ENCODE results near the gene UBA6.
A peak's percentile ranks its signal among the peaks of the same experiment; 100 is the strongest.
"Not testable (repeated sequence)": the region's sequence is repeated elsewhere in the genome, so short reads cannot be mapped to it uniquely, and the experiment has no call there.

Gene UBA6

GRCh38 chr4:67736262-67736661 is 35.3 kb upstream of the UBA6 start:
- CTCF ChIA-PET = interaction anchor here (0.9 kb wide), 1 partner anchor 10 kb away, joined by 3 read pairs; no protein-coding TSS in a partner anchor
- POLR2A ChIA-PET (ENCODE audit: low non-redundant PET) = no interaction called here
- DNase-seq (ENCODE audit: low spot score) = no peak
- TF ChIP-seq CTCF (conservative IDR thresholded peaks at IDR 0.05; ENCODE audit: low read depth) = no peak
- H3K27ac ChIP-seq = no peak overlapping the region

- no peak for DNase-seq (ENCODE audit: low spot score)
- no peak for TF ChIP-seq CTCF (conservative IDR thresholded peaks at IDR 0.05; ENCODE audit: low read depth)
- CTCF ChIA-PET = no interaction called here
- POLR2A ChIA-PET (ENCODE audit: low non-redundant PET) = no interaction called here
- no peak overlapping the region for H3K27ac ChIP-seq
These were observed 34.4 kb upstream of the UBA6 start for GRCh38 chr4:67735325-67735724.

- DNase-seq (ENCODE audit: low spot score); POLR2A ChIA-PET (ENCODE audit: low non-redundant PET); H3K27ac ChIP-seq; CTCF ChIA-PET: not testable (repeated sequence)
These were observed 29.6 kb upstream of the UBA6 start for GRCh38 chr4:67730511-67730910.

- TF ChIP-seq CTCF (conservative IDR thresholded peaks at IDR 0.05; ENCODE audit: low read depth) = no peak
- ChIA-PET CTCF (interaction anchor here (0.5 to 0.9 kb wide), 3 partner anchors 19 to 126 kb away, joined by 3 read pairs; no protein-coding TSS in a partner anchor), POLR2A (ENCODE audit: low non-redundant PET) (no interaction called here)
- H3K27ac ChIP-seq = no peak overlapping the region
- DNase-seq (ENCODE audit: low spot score) = no peak
These were observed 26.3 kb upstream of the UBA6 start for GRCh38 chr4:67727124-67727850.

GRCh38 chr4:67725981-67726380 is 25.0 kb upstream of the UBA6 start:
- H3K27ac ChIP-seq = no peak overlapping the region
- CTCF ChIA-PET = no interaction called here
- POLR2A ChIA-PET (ENCODE audit: low non-redundant PET) = no interaction called here
- TF ChIP-seq CTCF (conservative IDR thresholded peaks at IDR 0.05; ENCODE audit: low read depth) = no peak
- DNase-seq (ENCODE audit: low spot score) = no peak

GRCh38 chr4:67725132-67725531 is 24.2 kb upstream of the UBA6 start:
- no peak for TF ChIP-seq CTCF (conservative IDR thresholded peaks at IDR 0.05; ENCODE audit: low read depth)
- POLR2A ChIA-PET (ENCODE audit: low non-redundant PET) = no interaction called here
- no peak overlapping the region for H3K27ac ChIP-seq
- CTCF ChIA-PET = no interaction called here
- DNase-seq (ENCODE audit: low spot score) = peak; percentile 29

GRCh38 chr4:67723949-67724348 is 23.0 kb upstream of the UBA6 start:
- ChIA-PET POLR2A (ENCODE audit: low non-redundant PET) (no interaction called here), CTCF (no interaction called here)
- no peak overlapping the region for H3K27ac ChIP-seq
- DNase-seq (ENCODE audit: low spot score) = no peak
- no peak for TF ChIP-seq CTCF (conservative IDR thresholded peaks at IDR 0.05; ENCODE audit: low read depth)
